G401.6 (cell line): Measurements from ENCODE around the gene SCYGR2.
"Not testable (repeated sequence)": the region's sequence is repeated elsewhere in the genome, so short reads cannot be mapped to it uniquely, and the experiment has no call there.

Experiments used
- FAIRE-seq: peaks from 2 replicates; lab custom pipeline; 2012; peaks lifted over from hg19 to GRCh38; lab: Jason Lieb, UNC

Gene SCYGR2

GRCh38 chr2:227598835-227599503, at the start of gene SCYGR2:
Gene SCYGR2, plus strand, starts transcription at chr2:227598893. Its CDS starts 0 bp downstream, at chr2:227598893.
- FAIRE-seq, result not testable (repeated sequence)

GRCh38 chr2:227551836-227552235, 46.9 kb upstream of the SCYGR2 start:
- FAIRE-seq, result no peak

- FAIRE-seq, result no peak
Observed at GRCh38 chr2:227562581-227562980, 36.1 kb upstream of the SCYGR2 start.

GRCh38 chr2:227565080-227565479, 33.6 kb upstream of the SCYGR2 start:
- no peak for FAIRE-seq

- FAIRE-seq, result no peak
Observed at GRCh38 chr2:227566012-227566411, 32.7 kb upstream of the SCYGR2 start.

GRCh38 chr2:227568852-227569169, 29.9 kb upstream of the SCYGR2 start:
- FAIRE-seq, result no peak

- no peak for FAIRE-seq
Observed at GRCh38 chr2:227570615-227571014, 28.1 kb upstream of the SCYGR2 start.

- peak; percentile 6 for FAIRE-seq
Observed at GRCh38 chr2:227576110-227576509, 22.6 kb upstream of the SCYGR2 start.

GRCh38 chr2:227576812-227577211, 21.9 kb upstream of the SCYGR2 start:
- no peak for FAIRE-seq

- no peak for FAIRE-seq
Observed at GRCh38 chr2:227577555-227577954, 21.1 kb upstream of the SCYGR2 start.

- FAIRE-seq, result no peak
Observed at GRCh38 chr2:227578642-227579041, 20.1 kb upstream of the SCYGR2 start.

GRCh38 chr2:227579791-227580190, 18.9 kb upstream of the SCYGR2 start:
- FAIRE-seq, result no peak

GRCh38 chr2:227582369-227582768, 16.3 kb upstream of the SCYGR2 start:
- FAIRE-seq, result no peak

GRCh38 chr2:227592694-227593387, 5.9 kb upstream of the SCYGR2 start:
- no peak for FAIRE-seq

- FAIRE-seq, result no peak
Observed at GRCh38 chr2:227595797-227596196, 2.9 kb upstream of the SCYGR2 start.

GRCh38 chr2:227597036-227597435, 1.7 kb upstream of the SCYGR2 start:
- FAIRE-seq, result no peak

- FAIRE-seq, result no peak
Observed at GRCh38 chr2:227597998-227598397, 695 bp upstream of the SCYGR2 start.

GRCh38 chr2:227602358-227602757, 3.7 kb downstream of the SCYGR2 start:
- no peak for FAIRE-seq

- FAIRE-seq, result no peak
Observed at GRCh38 chr2:227606476-227606875, 7.8 kb downstream of the SCYGR2 start.

GRCh38 chr2:227607941-227608340, 9.2 kb downstream of the SCYGR2 start:
- FAIRE-seq, result no peak

GRCh38 chr2:227608561-227609338, 10.1 kb downstream of the SCYGR2 start:
- FAIRE-seq, result no peak

GRCh38 chr2:227610123-227610522, 11.4 kb downstream of the SCYGR2 start:
- FAIRE-seq, result no peak

GRCh38 chr2:227612546-227613271, 14.0 kb downstream of the SCYGR2 start:
- no peak for FAIRE-seq
